GM21619 (cell line): ENCODE measurements around the gene CATSPERZ.

Experiments used
- ATAC-seq: cut with Tn5 transposase; IDR thresholded peaks from one replicate; pipeline ENCODE4 v1.9.1; 2021; ENCODE audit not compliant: unreplicated experiment

CATSPERZ gene

DNA sequence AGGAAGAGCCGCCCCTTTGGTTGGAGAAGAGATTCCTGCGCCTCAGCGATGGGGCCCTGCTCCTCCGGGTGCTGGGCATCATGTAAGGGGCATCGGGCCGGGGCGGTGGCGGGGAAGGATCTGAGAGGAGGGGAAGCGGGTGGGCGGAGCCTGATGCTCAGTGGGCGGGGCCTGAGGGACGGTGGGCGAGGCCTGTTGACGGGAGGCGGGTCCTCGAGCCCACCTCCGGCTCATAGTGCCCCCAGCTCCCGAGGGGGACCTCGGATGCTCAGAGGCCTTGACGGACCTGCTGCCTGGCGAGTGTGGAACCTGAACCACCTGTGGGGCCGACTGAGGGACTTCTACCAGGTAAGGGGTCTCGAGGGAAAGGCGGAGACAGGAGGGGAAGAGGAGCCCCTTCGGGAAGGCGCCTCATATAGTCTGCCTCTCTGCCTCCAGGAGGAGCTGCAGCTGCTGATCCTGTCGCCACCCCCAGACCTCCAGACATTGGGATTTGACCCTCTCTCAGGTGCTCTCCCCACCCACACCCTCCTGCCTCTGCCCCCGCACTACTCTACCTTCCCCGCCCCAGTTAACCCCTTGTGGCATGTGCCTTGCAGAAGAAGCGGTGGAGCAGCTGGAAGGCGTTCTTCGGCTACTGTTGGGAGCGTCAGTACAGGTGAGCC is 40.6 kb downstream of the CATSPERZ start:
- no peak for ATAC-seq

DNA sequence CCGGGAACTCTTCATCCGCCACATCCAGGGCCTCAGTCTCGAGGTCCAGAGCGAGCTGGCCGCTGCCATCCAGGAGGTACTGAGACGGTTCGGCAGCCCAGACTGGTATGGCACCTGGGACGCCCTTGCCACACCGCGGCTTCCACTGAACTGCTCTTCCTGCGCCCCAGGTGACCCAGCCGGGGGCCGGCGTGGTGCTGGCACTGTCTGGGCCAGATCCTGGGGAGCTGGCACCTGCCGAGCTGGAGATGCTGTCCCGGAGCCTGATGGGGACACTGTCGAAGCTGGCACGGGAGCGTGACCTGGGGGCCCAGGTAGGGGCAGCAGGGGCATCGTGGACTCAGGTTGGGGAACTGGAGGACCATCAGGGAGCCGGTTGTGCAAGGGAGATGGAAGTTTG is 41.3 kb downstream of the CATSPERZ start:
- ATAC-seq: no peak

DNA sequence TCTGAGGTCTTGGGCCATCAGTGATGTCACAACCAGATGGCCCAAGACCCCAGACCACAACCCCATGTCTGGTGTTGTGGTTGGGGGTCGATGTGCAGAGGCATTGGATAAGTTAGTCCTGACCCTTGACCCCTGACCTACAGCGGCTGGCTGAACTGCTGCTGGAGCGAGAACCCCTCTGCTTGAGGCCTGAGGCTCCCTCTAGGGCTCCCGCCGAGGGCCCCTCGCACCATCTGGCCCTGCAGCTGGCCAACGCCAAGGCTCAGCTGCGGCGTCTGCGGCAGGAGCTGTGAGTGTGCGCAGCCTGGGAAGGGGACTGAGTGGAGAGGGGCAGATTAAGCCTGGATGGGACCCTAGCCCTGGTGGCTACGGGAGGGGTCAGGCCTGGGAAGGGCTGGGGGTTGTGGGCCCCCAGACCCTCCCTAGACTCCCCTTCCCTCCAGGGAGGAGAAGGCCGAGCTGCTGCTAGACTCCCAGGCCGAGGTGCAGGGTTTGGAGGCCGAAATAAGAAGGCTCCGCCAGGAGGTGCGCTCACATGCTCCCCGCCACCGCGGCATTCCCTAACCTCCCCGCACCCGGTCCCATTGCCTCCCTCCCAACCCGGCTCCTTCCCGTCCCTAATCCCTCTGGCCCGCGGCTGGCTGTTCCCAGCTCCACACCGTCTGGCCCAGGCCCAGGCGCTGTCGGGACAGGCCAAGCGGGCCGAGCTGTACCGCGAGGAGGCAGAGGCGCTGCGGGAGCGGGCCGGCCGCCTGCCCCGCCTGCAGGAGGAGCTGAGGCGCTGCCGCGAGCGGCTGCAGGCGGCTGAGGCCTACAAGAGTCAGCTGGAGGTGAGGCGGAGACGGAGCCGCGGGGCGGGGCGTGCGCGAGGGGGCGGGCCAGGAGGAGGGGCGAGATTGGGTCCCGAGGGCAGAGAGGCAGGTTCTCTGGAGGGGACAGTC is 42.0 kb downstream of the CATSPERZ start:
- ATAC-seq: peak; percentile 33

DNA sequence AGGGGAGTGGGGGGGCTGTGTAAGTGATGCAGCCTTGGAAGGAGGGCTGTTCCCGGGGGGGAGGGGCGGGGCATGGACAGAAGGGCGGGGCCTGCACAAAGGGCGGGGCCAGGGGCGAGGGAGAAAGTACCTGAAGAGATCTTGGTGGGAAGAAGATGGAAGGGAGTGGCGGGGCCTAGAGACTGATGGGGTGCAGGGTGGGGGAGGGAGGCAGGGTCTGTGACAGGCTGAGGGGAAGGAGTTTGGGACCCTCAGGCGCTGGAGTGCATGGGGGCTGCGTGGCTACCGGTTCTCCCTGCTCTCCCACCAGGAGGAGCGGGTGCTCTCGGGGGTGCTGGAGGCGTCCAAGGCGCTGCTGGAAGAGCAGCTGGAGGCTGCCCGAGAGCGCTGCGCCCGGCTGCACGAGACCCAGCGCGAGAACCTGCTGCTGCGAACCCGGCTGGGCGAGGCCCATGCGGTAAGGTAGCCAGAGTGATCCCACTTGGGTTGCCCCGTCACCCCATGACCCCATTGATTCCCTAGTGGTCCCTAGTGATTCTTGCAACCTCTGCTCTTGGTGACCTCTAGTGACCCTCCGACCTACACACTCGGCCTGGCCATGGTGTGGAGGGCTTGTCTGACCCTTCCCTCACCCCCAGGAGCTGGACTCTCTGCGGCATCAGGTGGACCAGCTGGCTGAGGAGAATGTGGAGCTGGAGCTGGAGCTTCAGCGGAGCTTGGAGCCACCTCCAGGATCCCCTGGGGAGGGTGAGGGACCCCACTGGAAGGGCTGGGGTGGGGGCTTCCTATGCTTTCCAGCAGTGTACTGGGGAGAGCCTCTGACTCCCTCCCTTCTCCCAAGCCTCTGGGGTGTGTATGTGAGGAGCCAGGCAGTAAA is 42.9 kb downstream of the CATSPERZ start:
- ATAC-seq: no peak

DNA sequence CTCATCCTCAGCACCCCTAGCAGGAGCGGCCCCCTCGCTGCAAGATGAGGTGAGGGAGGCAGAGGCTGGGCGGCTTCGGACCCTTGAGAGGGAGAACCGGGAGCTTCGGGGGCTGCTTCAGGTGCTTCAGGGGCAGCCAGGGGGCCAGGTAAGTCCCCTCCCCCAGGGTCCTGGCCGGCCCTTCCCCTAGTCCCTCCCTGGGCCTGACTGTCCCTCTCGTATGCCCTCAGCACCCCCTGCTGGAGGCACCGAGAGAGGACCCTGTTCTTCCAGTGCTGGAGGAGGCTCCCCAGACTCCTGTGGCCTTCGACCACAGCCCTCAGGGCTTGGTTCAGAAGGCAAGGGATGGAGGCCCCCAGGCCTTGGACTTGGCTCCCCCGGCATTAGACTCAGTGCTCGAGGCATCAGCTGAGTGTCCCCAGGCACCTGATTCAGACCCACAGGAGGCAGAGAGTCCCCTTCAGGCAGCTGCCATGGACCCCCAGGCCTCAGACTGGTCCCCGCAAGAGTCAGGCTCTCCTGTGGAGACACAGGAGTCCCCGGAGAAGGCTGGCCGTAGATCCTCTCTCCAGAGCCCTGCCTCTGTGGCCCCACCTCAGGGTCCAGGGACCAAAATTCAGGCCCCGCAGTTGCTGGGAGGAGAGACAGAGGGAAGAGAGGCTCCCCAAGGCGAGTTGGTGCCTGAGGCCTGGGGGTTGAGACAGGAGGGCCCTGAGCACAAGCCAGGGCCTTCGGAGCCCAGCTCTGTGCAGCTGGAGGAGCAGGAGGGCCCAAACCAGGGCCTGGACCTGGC is 43.8 kb downstream of the CATSPERZ start:
- no peak for ATAC-seq

DNA sequence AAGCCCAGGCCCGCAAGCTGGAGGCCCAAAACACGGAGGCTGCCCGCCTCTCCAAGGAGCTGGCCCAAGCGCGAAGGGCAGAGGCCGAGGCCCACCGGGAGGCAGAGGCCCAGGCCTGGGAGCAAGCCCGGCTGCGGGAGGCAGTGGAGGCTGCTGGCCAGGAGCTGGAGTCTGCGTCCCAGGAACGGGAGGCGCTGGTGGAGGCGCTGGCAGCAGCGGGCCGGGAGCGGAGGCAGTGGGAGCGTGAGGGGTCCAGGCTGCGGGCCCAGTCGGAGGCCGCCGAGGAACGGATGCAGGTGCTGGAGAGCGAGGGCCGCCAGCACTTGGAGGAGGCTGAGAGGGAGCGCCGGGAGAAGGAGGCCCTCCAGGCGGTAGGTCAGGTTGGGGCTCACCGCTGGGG is 44.6 kb downstream of the CATSPERZ start:
- no peak for ATAC-seq

DNA sequence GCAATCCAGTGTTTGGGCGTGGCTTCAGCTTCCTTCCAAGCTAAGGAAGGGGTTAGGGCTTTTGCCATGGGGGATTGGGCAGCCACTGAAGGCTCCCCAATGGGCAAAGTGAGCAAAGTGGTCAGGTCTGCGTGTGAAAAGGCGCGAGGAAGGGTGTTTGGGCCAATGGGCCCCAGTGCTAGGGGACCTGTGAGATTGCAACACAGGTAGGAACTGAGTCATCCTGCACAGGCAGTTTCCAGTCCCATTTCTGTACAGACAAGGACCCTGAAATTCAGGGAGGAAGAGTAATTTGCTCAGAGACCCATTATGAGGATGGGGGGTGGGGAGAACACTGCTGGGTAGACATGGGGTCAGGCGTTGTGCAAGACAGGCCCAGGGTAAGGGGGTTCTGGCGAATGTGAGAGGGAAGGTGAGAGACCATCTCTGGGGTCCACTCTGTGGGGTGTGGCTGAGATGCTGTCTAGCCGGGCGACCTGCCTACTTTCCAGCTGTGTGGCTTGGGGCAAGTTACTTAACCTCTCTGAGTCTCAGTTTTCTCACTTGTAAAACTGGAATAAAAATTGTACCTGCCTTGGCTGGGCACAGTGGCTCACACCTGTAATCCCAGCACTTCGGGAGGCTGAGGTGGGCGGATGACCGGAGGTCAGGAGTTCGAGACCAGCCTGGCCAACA is 47.2 kb downstream of the CATSPERZ start:
- no peak for ATAC-seq

DNA sequence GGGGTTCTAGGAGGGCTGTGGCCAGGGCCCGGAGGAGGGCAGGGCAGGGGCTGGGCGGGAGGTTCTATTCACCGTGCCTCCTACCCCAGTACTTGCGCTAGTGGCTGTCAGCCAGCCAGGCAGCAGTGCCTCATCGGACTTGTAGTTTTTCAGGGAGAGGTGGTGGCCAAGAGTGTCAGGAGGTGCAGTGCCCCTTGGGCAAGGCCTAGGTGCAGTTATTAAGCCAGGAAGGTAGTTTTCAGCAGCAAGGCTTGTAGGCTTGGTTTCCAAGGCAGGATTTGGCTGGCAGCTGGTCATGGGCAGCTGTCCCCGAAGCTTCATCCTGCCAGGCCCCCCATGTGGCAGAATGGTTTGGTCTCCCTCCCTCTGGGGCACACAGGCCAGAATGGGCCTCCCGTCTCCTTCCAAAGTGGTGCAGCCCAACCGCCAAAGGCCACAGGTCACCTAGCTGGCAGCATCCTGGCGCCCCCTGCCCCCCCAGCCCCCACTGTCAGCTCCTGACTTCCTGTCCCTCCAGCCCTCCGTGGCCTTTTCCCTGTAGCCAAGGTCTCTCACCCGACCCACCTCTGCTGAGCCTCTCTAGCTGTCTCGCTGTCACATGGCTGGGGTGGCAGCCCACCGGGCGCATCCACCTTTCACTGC is 48.3 kb downstream of the CATSPERZ start:
- ATAC-seq: no peak

DNA sequence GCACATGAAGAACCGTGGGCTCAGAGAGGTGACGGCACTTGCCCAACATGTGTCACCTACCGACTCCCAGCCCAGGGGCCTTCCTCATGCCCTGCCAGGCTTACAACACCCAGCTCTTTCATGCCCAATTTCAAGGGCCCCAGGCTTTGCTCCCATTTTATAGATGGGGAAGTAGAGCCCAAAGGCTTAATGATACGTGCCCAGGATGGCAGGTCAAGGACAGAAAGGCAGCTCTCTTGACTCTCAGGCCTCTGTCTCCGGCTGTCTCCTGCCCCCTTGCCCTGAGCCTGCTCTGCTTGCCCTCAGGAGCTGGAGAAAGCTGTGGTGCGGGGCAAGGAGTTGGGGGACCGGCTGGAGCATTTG is 48.8 kb downstream of the CATSPERZ start:
- ATAC-seq: no peak

DNA sequence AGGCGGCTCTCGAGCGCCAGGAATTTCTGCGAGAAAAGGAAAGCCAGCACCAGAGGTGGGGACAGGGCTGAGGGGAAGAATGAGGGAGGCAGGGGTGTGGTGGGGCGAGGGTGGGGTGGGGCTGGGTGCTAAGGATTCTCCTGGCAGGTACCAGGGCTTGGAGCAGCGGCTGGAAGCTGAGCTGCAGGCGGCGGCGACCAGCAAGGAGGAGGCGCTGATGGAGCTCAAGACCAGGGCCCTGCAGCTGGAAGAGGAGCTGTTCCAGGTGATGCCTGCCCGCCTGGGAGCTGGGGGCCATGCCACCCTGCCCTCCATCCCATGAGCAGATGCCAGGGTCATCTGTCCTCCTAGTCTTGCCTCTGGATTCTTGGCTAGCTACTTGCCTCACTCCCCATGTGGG is 49.2 kb downstream of the CATSPERZ start:
- ATAC-seq: no peak

DNA sequence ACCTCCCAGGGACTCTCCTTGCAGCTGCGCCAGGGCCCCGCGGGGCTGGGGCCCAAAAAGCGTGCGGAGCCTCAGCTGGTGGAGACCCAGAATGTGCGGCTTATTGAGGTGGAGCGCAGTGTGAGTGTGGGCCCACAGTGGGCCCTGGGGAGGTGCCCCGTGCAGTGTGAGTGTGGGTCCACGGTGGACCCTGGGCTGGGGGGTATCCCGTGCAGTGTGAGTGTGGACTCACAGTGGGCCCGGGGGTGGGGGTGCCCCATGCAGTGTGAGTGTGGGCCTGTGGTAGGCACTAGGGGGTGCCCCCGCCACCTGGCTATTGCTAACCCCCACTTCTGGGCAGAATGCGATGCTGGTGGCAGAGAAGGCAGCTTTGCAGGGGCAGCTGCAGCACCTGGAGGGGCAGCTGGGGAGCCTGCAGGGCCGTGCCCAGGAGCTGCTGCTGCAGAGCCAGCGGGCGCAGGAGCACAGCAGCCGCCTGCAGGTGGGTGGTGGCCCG is 51.0 kb downstream of the CATSPERZ start:
- no peak for ATAC-seq

DNA sequence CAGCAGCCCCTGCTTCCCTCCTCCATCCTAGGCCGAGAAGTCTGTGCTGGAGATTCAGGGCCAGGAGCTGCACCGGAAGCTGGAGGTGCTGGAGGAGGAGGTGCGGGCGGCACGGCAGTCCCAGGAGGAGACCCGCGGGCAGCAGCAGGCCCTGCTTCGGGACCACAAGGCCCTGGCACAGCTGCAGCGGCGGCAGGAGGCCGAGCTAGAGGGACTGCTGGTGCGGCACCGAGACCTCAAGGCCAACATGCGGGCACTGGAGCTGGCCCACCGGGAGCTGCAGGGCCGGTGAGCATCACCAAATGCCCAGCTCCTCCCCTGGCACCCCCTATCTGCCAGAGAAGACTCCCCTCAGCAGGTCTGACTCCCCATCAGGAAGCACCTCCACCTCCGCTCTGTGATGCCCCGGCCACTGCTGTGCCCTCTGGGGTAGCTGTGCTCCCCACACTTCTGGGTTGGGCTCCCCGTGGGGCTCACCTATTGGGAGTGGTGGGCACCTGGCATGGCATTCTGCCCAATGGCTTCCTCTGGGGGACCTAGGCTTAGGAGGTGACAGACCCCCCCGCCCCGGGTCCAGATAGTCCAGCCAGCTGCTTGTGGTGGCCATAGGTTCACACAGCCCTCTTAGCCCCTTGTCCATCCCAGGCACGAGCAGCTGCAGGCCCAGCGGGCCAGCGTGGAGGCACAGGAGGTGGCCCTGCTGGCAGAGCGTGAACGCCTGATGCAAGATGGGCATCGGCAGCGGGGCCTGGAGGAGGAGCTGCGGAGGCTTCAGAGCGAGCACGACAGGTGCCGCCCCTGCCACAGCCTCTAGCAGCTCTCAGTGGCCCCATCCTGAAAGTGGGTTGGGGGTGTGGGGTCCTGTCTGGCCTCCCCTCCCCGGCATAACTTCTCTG is 52.2 kb downstream of the CATSPERZ start:
- ATAC-seq: no peak

DNA sequence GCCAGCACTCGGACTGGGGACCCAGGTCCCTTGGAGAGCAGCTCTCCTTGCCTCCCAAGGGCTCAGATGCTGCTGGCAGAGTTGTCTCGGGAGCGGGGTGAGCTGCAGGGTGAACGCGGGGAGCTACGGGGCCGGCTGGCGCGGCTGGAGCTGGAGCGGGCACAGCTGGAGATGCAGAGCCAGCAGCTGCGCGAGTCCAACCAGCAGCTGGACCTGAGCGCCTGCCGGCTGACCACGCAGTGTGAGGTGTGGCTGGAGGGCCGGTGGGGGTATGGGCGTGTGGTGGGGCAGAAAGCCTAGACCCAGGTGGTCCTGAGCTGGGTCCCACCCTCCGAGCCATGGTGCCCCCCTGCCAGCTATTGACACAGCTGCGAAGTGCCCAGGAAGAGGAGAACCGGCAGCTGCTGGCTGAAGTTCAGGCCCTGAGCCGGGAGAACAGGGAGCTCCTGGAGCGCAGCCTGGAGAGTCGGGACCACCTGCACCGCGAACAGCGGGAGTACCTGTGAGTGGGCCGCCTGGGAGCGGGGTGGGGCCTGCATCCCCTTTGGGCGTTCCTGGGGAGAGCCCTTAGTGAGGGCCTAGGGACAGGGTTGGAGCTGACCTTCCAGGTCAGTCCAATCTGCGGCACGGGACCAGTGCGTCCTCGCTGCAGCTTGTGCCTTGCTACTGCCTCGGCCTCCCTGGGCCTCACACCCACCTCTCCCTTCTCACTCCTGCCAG is 53.0 kb downstream of the CATSPERZ start:
- ATAC-seq: no peak

DNA sequence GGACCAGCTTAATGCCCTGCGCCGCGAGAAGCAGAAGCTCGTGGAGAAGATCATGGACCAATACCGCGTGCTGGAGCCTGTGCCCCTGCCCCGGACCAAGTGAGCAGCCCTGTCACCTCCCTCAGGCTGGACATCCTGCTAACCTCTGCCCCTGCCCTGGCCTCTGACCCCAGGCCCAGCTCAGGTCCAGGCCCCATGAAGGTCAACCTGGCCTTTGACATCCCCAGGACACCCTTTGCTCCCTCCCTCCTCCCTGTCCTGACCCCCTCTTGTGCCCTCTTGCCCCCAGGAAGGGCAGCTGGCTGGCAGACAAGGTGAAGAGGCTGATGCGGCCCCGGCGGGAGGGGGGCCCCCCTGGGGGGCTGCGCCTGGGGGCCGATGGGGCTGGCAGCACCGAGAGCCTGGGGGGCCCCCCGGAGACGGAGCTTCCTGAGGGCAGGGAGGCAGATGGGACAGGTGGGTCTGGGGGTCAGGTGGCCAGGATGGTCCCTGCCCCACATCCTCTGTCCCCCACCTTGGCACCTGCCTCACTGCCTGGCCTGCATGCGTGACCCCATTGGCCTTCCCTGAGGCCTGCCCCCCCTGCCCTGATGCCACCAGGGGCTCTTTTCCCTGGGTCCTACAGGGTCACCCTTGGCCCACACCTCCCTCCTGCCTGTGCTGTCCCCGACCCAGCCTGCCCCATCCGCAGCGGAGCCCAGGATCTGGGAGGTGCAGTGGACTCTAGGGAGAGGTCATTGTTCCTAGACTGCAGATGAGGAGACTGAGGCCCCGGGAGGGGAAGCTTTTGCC is 53.8 kb downstream of the CATSPERZ start:
- no peak for ATAC-seq
